Hepatic stellate cell (primary cell): ENCODE data around the gene TRIP11.
A peak's percentile ranks its signal among the peaks of the same experiment; 100 is the strongest.

ENCODE experiments used
- DNase-seq: peaks from one replicate; pipeline ENCODE4 v3.0.0; 2011; ENCODE audit warnings: low spot score

Gene TRIP11

DNA sequence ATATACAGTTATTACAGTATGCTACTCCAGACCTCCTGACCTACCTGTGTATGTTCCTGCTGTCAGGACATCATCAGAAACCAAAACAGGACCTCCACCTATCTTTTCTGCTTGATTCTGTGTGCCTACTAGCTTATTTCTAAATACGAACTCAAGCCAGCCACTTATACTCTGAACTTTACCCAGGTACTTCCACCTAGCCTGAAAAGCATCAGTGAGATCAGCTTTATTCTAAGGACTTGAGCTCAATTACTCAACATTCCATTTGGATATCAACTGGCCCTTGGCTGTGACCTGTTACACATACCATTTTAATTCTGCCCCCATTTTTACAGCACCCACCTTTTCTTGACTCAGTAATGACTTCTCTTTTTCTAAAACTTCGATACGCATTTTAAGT, 29.2 kb downstream of the TRIP11 start:
- DNase-seq: no peak

DNA sequence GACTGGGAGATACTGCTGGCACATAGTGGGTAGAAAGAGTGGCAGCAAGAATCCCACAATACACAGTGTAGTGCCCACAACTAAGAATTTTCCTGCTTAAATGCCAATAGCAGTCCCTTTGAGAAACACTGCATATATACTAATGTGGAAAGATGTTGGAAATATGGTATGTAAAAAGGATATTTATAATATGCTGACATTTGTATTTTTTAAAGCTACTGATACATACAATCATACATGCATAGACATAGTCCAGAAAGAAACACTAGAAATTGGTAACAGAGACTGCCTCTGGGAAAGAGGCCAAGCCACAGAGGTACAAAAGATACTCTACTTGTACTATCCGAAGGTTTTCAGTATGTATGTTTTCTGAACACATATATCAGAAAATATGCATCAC, 30.3 kb downstream of the TRIP11 start:
- DNase-seq: no peak

DNA sequence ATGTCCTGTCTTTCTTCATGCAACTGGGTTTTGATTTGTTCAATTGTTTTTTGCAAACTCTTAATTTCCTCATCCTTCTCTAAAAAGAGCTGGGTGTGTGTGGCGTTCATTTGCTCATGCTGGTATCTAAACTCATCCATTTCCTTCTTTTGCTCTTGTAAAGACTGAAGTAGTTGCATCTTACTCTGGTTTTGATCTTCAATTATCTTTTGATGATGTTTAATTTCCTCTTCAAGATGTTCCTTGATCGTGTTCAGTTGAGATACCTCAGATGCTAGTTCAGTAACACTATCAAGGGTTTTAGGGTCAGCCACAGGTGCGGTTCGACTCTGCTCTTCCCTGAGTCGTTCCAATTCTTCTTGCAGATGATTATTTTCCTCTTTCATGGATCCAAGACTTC, 34.8 kb downstream of the TRIP11 start:
- no peak for DNase-seq

DNA sequence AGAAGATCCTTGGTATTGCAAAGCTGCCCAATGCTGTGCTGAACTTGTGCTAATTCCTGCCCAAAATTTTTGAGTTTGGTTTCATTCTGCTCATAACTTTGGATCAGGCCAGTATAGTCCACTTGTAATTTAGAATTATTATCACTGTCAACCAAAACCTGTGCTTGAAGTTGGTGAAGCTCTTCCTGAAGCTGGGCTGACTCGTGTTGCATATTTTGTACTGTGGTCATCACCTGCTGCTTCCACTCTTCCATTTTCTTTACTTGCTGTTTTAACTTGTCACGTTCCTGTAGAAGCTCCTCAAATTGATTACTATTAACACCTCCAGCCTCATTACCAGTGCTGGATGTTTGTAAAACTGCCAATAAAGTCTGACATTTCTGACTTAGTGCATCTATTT, 35.8 kb downstream of the TRIP11 start:
- no peak for DNase-seq

DNA sequence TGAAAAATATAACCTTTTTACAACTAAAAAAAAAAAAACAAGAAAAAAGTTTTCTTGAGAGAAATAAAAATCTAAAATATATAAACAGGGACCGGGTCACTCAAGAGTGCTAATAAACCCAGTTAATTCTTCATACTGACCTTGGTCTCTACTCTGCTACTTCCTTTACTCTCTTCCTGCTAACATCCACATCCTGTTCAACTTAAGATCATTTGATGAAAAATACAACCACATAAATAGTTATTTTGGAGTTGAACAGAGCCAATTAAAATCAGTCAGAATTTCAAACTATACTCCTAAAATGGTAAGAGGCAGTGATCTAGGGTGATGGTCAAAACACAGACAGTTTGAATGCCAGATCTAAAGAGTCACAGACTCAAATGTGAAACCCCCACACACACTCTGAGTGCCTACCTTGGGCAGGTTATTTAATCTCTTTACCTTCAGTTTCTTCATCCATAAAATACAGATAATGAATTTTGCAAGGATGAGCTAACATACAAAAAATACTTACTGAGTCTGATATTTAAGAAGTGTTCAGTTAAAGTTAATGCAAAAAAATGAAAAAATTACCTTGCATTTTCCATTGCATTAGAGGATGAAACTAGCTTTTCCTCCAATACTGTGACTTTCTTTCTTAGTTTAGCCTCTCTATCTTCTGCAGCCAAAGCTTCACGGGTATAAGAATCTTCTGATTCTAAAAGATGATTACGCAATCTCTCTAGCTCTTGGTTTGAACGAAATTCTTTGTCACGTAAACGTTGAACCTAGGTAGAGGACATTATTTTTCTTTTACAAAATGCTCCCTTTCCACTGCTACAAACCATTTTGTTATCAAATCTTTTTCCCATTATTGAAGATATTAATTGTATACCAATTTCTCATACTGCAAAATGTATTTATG, 40.9 kb downstream of the TRIP11 start:
- no peak for DNase-seq

DNA sequence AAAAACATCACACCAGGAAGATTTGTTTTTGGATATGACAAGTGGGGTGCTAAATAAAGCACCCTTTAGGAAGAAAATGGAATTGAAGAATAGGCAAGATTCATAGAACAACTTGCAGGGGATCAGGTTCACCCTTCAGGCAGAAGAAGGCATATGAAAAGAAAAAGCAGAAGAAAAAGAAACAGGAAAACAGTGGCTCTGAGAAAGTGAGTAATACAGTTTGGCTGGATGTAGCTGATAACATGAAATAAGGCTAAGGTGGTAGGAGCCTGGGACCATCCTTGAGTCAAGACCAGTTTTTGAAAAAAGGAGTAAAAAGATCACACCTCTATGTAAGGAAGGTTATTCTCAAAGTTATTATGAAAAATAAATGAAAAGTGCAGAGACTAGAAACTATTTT, 42.4 kb downstream of the TRIP11 start:
- DNase-seq: no peak

DNA sequence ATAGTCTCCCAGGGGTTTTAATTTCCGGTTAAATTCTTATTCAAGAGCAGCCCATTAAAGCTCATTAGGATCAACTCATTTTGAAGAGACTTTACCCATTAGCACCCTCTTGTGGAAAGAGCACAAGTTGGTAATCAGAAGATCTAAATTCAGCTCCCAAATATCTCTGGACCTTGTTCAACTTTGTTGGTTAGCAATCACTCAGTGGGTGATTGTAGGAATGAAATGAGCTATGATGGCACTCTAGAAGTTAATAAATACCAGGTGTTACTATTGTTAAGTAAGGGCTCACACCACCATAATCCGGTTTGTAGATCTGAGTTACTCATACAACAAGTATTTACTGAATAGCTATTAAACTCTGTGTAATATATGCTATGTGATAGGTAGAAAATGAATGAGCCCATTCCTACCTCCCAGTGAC, 42.9 kb downstream of the TRIP11 start:
- DNase-seq: peak; percentile 17

DNA sequence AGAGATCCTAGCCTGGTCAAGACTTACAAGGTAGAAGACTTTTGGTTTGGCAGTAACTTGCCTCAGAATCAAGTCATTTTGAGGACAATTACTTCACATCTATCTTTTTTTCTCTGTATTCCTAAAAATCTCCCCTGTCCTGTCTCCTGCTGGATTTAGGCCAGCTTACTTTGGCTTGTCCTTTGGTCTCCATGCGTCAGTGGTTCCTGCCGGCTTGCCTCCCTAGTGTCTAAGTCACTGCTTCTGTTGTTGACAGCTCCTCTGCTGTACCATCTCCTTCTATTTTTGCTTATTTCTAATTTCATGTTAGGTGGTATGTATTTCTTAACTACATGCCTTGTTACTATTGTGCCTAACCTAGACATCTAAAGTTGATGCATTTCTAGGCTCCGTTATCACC, 52.7 kb downstream of the TRIP11 start:
- no peak for DNase-seq

DNA sequence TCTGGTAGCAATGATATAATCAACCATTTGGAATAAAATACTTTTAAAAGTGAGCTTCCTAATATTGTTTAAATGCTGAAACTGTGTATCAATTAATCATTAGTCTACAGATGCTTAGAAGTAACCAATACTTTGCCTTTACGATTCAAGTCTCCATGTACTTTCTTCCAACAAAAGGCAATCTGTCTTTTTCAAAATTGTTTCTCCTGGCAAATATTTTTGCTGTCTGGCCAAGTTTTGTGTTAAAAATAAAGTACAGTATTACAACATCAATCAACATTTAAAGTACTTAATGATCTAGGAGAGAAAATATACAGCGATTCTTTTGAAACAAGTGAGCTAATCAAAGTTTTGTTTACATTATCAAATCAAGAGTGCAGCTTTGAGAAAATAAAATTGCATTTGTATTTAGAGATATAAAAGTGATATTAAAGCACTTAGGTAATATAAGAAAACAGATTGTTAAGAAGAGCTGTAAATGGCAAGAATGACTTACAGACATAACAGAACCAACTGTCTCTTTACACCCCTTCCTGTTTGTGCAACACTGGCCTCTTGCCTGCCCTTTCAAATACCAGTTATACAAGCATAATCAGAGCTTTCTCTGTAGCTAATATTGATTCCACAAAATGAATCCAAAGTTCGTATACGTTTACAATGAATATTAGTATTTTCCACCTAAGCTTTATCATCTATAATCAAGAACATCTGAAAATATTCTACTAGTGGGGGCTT, 54.2 kb downstream of the TRIP11 start:
- DNase-seq: no peak

DNA sequence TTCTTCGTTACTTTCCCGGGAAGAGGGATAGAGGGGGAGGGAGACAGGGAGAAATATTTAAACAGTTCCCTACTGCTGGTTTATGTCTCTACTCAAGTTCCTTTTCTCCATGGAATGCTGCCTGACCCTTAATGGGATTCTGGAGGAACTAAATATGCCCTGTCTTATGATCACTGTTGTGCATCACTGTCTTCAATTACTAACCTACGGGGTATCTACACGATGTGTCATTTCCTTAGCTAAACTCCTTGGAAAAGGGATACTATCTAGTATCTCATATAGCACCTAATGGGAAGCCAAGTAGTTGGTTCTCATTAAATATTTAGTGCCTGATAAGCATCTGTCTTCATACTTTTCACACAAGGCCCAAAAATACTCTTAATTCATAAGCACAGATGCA, 54.9 kb downstream of the TRIP11 start:
- peak; percentile 6 for DNase-seq

DNA sequence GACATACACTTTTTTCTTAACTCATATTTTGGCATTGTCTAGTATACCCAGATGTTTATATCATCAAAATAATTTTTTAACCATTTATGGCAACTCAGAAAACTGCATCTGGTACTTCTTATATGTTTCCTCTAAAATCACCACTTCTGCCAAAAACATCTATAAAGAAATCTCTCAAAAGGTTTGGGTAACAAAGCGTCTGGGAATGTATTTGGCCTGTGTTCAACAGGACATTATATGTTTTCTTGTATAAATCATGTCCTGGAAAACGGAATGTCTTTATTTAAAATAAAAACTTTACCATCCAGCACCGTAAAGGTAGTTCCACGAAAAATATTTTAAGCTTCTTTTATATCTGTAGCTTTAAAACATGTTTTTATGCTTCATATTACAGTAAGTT, 56.3 kb downstream of the TRIP11 start:
- no peak for DNase-seq

DNA sequence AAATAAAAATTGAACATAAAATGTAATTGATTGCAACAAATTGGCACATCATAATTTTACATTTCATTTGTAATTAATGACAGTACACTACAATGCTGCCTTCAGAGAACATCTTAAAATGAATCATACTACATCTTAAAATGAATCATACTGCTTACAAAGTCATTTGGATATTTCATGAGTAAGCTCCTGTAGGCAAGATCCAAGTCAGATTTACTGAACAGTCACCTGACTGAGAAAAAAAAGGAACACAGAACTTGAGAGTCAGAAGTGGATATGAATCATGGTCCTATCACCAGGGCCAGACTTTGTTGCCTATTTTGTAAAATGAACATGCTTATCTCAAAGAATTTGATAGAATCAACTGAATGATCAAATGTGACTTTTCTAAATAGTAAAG, 59.7 kb downstream of the TRIP11 start:
- peak; percentile 71 for DNase-seq

DNA sequence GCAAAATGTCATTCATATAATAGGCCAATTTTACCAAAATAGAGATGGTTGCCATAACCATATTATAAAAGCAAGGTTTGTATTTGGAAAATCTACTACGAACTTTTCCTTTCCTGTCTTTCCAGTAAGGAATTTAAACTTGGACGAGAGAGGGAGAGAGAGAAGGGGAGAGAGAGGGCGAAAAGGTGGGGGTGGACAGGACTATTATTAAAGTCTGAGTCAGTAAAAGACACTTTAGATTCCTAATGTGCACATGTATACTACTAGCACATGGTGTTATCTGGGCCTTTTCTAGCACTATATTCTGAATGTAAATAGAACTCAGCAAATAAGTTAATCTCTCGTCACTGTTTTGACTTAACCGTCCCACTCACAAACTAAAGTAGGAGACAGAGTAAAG, 62.0 kb downstream of the TRIP11 start:
- DNase-seq: no peak

DNA sequence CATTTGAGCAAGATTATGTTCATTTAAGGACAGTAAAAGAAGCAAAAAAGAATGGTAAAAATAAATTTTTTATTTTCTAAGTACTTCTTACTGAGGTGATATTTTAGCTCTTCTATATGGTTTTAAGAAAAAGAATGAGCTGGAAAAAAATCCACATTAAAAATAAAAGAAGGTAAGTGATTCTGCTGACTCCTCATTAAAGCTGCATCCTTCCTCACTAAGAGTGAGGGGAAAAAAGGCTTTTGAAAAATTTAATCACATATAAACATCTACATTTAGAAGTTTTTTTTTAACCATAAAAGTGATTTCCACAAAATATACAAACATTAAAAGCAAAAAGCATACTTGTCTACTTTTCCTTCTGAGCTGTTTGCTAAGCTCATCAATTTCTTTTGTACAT, 64.1 kb downstream of the TRIP11 start:
- no peak for DNase-seq

DNA sequence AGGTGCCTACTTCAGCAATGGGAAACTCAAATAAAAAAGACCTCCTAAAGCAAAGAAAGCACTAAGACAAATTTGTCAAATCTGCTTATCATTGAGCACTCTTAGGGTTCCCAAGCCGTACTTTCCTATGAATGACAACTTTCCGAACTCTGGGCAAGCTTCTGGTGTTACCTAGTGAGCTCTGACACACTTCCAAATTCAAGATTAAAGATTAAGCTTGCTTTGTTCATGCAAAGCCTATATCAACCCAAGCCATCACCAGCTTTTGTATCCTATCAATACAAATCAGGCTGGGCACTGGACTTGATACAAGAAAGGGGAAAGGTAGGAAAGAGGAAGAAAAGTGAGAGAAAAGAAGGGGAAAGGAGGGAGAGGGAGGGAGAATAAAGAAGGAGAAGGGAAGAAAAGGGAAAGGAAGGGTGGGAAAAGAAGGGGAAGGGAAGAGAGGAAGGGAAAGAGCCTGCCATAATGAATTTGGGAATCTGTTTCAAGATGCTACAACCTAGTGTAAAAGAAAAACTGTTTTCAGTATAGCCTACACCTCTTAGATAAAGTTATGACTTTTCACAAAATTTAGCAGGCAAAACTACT, 68.6 kb downstream of the TRIP11 start:
- no peak for DNase-seq

DNA sequence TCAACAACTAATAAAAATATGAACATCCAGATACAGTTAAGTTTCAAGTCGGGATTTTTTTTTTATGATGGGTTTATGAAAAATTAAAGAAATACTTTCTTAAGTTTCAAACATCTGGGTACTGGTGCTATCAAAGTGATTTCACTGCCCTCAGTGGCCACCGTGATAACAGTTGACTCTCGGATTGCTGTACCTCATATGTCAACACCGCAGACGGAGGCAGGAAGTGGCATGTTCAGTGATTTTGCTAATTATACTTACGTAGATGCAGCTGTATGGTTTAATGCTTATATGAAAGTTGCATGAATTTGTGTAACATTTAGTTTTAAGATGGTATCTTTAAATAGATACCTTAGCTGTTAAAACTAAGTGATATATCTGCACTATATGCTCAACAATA, 71.6 kb downstream of the TRIP11 start:
- no peak for DNase-seq

DNA sequence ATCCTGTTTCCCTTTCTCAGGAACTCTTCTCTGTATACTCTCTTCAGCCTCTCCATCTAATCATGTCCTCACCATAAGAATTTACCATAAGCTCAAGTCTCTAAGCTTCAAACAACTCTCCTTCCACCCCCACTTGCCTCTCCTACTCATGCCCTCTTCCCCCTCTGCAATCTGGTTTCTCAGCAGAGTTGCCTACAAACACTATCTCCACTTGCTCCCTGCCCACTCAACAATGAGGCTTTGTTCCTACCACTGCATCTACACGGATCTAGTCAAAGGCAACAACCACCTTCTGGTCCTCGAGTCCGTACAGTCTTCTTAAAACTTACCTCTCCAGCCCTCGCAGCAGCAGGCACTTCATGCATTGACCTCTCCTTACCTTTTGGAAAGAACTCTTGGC, 75.1 kb downstream of the TRIP11 start:
- no peak for DNase-seq

DNA sequence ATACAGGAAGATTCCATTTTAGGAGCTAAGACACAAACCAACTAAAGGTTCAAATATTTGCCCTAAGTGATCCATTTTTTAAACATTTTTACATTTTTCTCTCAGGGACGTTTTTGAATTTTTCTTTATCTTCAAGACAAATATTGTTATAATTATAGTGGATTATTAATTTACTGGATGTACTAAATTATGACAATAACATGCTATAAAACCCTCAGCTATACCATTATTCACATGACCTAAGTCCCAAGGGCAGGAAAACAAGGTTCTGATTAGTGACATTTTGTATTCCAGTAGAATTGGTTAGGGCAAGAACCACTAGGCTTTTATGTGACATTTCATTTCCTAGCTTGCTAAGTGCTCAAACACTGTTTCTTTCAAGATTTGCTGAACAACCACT, 75.8 kb downstream of the TRIP11 start:
- no peak for DNase-seq

DNA sequence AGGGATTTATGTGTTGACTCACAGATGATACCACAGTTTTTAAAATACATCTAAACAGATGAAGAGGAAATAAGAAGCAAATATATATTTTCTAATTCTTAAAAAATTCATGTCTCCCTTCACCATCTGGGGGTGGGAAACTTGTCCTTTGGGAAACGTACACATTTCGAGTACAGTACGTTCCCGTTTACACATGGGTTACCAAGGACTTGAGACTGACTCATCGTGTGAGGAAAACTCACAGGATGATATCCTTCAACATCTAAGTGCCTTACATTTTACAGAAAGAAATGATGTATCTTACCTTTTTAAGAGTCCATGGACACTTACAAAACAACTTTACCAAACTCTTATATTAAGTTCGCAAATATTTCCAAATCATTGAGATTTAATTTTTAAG, 76.4 kb downstream of the TRIP11 start:
- DNase-seq: no peak

DNA sequence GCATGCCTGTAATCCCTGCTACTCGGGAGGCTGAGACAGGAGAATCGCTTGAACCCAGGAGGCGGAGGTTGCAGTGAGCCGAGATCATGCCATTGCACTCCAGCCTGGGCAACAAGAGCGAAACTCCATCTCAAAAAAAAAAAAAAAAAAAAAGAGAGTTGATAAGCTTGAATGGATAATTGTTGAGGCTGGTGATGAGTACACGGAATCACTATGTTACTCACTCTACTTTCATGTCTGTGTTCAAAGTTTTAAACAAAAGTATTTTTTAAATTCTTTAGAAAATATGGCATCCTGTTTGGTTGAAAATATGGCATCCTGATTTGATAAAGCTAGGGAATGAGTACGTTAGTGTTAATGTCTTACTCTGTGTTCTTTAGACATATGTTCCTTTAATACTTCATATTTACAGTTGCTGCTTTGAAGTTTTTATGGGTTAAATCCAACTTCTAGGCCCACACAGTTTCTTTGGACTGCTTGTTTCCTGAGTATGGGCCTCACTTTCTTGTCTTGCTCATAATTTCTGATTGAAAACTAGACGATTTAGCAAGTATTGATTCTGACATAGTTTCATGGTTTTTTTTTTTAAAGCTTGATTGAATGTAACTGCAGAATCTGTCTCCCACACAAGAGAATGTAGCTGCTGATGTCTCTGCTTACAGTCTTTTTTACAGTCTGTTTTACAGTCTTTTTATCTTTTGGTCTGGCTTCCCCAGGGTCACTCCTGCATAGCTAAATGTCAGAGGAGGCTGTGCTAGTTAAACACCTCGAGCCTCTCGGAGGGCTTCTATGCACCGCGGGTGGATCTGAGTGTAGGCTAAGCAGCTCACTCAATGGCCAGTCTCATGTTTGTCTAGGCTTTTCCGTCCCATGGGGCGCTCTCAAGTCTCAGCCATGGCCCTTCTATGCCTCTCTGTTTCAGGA, 78.3 kb downstream of the TRIP11 start:
- DNase-seq: no peak

DNA sequence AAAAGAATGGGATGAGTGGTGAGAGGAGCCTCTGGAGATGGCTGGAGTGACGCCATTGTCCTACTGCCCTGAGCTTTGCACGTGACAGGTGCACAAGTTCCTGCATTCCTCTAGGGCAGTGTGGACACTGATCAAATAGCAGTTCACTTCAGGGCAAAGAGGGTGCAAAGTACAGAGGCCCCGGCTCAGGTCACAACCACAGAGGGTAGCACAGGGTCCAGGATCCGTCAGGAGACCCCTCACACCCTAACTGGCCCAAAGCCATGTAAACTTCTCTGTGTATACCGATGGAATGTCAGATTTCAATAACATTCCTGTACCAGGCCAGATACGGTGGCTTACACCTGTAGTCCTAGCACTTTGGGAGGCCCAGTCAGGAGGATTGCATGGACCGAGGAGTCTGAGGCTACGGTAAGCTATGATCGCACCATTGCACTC, 82.0 kb downstream of the TRIP11 start:
- no peak for DNase-seq

DNA sequence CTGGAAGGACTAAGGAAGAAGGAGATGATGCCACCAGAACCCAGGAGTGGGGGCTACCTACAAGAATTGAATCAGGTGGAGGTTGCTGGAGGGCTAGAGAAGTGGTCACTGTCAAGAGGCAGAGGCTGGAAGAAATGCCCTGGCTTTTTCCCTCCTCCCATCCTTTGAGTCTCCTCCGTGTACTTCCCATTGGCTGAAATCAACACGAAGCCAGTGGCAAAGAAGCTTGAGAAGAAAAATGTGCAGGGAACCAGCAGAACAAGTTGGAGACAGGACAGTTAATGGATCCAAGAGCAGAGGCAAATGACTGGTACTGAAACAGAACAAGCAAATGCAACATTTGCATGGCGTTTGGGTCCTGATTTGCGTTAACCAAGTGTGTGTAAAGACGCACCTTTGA, 83.2 kb downstream of the TRIP11 start:
- no peak for DNase-seq
